Esophagus muscularis mucosa (tissue), 3 donors: ENCODE data around the gene DIRAS2.

ENCODE experiments used
- CTCF ChIP-seq, 3 experiments: fragments of 200-600 bp in 2 of 3; fragments of 450-650 bp in 1 of 3; sonication (generic) in 2 of 3; IDR thresholded peaks; one replicate each; pipeline ENCODE4 v1.5.1; 2017 to 2019; ENCODE audit warnings: antibody characterized with exemption in 3 of 3, mild to moderate bottlenecking in 2 of 3, moderate library complexity in 1 of 3
- POLR2A ChIP-seq: fragments of 450-650 bp; IDR thresholded peaks from one replicate; pipeline ENCODE4 v1.6.1; 2017; ENCODE audit warnings: antibody characterized with exemption, moderate library complexity, mild to moderate bottlenecking, low read depth

- TF ChIP-seq CTCF (IDR thresholded peaks at IDR 0.05) (no peak), POLR2A (no peak)
Observed at GRCh38 chr9:90580576-90580975, 62.0 kb downstream of the DIRAS2 start.
